Lung (tissue), 12 donors: ENCODE results near the gene ZNF282. TPM values are rescaled to one million over a fixed set of nuclear protein-coding genes. Genes with fewer than 3 reads are reported as not detected.

Experiments used
- ATAC-seq: fragments of 200-7000 bp; cut with Tn5 transposase; one replicate; pipeline ENCODE4 v1.9.1; 2020; ENCODE audit warnings: moderate number of reproducible peaks; ENCODE audit not compliant: insufficient read depth, low FRiP score
- DNase-seq, 3 donors: peaks; one replicate each; pipeline ENCODE4 v3.0.0-alpha.2; 2013 to 2017
- H3K27ac ChIP-seq, 2 donors: one replicate each; pipeline ENCODE4 v1.5.1; 2013; ENCODE audit warnings: mild to moderate bottlenecking in 2 of 2, moderate library complexity in 2 of 2, control low read depth in 1 of 2, inconsistent platforms in 1 of 2, low read depth in 1 of 2, low read length in 1 of 2
- H3K27me3 ChIP-seq, 3 donors: one replicate each; pipeline ENCODE4 v1.5.1; 2013; ENCODE audit warnings: low read length in 2 of 3; ENCODE audit not compliant: control insufficient read depth in 3 of 3, insufficient read depth in 3 of 3
- H3K36me3 ChIP-seq, 4 donors: one replicate each; pipeline ENCODE4 v1.5.1; 2013; ENCODE audit warnings: low read length in 4 of 4, mild to moderate bottlenecking in 1 of 4, moderate library complexity in 1 of 4; ENCODE audit not compliant: control insufficient read depth in 4 of 4, insufficient read depth in 4 of 4
- H3K4me1 ChIP-seq, 5 donors: one replicate each; pipeline ENCODE4 v1.5.1; 2013; ENCODE audit warnings: low read length in 5 of 5, mild to moderate bottlenecking in 2 of 5, moderate library complexity in 1 of 5; ENCODE audit not compliant: control insufficient read depth in 5 of 5, insufficient read depth in 5 of 5
- H3K4me3 ChIP-seq: one replicate; pipeline ENCODE4 v1.5.1; 2013; ENCODE audit warnings: mild to moderate bottlenecking, control low read depth, moderate library complexity
- H3K9ac ChIP-seq, 2 donors: one replicate each; pipeline ENCODE4 v1.5.1; 2013; ENCODE audit warnings: low read length in 2 of 2, control low read depth in 1 of 2; ENCODE audit not compliant: insufficient read depth in 1 of 2
- H3K9me3 ChIP-seq, 4 donors: one replicate each; pipeline ENCODE4 v1.5.1; 2013; ENCODE audit warnings: low read length in 3 of 4, mild to moderate bottlenecking in 1 of 4, moderate library complexity in 1 of 4; ENCODE audit not compliant: control insufficient read depth in 4 of 4, insufficient read depth in 3 of 4
- CTCF ChIP-seq: IDR thresholded peaks from 2 replicates; pipeline ENCODE4 v1.5.1; 2012; ENCODE audit warnings: mild to moderate bottlenecking; ENCODE audit errors: control extremely low read depth, extremely low read depth
- WGBS, 2 donors: extraction: QIAGEN DNeasy Blood & Tissue Kit; methylation state at CpG; one replicate each; pipeline ENCODE4 v1.1.7; 2013; 5-methylcytosine and 5-hydroxymethylcytosine counted together
- polyA plus RNA-seq, 2 donors: library from polyadenylated mRNA; stranded (reverse); fragments of 200-250 nt; gene quantifications; one replicate each; pipeline ENCODE4 v1.2.1, GENCODE V29; 2013
- total RNA-seq, 2 donors: library from RNA; depleted of rRNA in 1 of 2; stranded (reverse); fragments of >200 nt in 1 of 2; gene quantifications; one replicate each; pipeline ENCODE4 v1.2.1, GENCODE V29; 2014 to 2021
- donor health status: control.
- donor health status: control.
- donor health status: Bipolar disorder and iron deficiency.
- donor health status: healthy.
- donor health status: DM: yes; HTN: yes; CAD: no.

Gene ZNF282
- total and polyA plus RNA-seq, 4 donors = 8.7 to 35.8 (median 17.9) TPM

GRCh38 chr7:149253665-149254064, 58.3 kb downstream of the ZNF282 start:
- H3K27ac ChIP-seq = no peak overlapping the region
- no peak overlapping the region for H3K4me3 ChIP-seq
- ATAC-seq = no peak
- DNase-seq = no peak
- no peak overlapping the region for H3K9ac ChIP-seq
- no peaks in the 10 kb centered on the region for H3K27me3 ChIP-seq
- H3K9me3 ChIP-seq = no peaks in the 10 kb centered on the region
- H3K36me3 ChIP-seq = peaks cover 25 to 45% (median 31%) of the 10 kb centered on the region in 4 donors
- TF ChIP-seq CTCF = no peak
- H3K4me1 ChIP-seq = peaks cover 0 to 2% (median 0%) of the 10 kb centered on the region in 5 donors
- WGBS, 2 donors = 95 to 97% methylated on average over 7 of the region's 7 CpGs

DNA sequence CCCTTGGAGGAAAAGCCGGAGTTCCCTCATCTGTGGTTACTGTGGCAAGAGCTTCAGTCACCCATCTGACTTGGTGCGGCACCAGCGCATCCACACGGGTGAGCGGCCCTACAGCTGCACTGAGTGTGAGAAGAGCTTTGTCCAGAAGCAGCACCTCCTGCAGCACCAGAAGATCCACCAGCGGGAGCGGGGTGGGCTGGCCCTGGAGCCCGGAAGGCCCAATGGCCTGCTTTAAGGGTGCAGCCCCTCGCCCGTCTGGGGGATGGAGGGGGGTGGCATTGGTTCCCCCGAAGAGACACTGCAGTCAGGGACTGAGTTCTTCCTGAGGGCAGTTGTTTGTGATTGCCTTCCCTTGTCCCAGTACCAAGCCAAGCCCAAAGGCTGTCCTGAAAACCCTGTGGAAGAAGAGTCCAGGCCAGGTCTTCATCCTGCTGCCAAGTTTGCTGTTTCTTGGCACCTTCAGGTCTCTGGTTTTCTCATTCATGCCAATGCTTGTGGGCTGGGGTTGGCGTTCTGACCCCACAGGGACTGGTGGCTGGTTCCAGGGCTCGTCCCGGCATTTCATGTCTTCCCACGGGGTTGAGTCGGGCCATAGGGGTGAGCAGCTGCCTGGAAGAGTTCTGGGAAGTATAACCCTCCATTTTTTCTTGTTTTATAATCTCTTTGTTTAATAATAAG, 59.0 kb downstream of the ZNF282 start:
- Histone ChIP-seq H3K9ac (no peak overlapping the region), H3K27ac (no peak overlapping the region), H3K27me3 (no peaks in the 10 kb centered on the region), H3K4me1 (peaks cover 0 to 2% (median 0%) of the 10 kb centered on the region in 5 donors), H3K9me3 (no peaks in the 10 kb centered on the region), H3K36me3 (peaks cover 25 to 45% (median 31%) of the 10 kb centered on the region in 4 donors), H3K4me3 (no peak overlapping the region)
- no peak for ATAC-seq
- no peak for DNase-seq
- no peak for TF ChIP-seq CTCF
- WGBS, 2 donors = 94 to 96% methylated on average over 16 of the region's 16 CpGs

DNA sequence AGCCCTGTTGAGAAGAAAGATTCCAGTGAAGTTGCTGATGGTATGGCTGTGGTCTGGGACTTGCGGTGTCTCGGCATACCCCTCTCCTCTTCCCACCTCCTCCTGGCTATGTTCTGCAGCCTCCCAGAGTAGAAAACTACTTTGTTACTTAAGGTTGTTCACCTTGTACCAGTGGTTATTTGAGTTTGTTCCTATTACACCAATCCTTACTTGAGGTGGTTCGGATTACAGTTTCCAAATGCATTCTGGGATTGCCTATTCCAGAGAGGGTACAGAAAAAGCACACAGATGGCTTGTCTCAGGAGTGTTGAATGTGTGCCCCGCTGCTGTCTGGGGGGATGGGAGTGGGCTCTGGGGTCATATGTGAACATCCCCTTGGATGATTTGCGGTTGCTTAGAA, 59.8 kb downstream of the ZNF282 start:
- no peak overlapping the region for H3K27ac ChIP-seq
- ATAC-seq = no peak
- H3K4me3 ChIP-seq = no peak overlapping the region
- H3K9me3 ChIP-seq = no peaks in the 10 kb centered on the region
- H3K27me3 ChIP-seq = no peaks in the 10 kb centered on the region
- peaks cover 0 to 2% (median 0%) of the 10 kb centered on the region in 5 donors for H3K4me1 ChIP-seq
- H3K36me3 ChIP-seq = peaks cover 25 to 41% (median 30%) of the 10 kb centered on the region in 4 donors
- 90 to 92% methylated on average over 5 of the region's 5 CpGs for WGBS, 2 donors
- no peak overlapping the region for H3K9ac ChIP-seq
- DNase-seq = no peak
- no peak for TF ChIP-seq CTCF
